Sigmoid colon (tissue), 7 donors: ENCODE data around the gene GPM6B. TPM values are rescaled to one million over a fixed set of nuclear protein-coding genes. Genes with fewer than 3 reads are reported as not detected.

ENCODE experiments used
- DNase-seq: peaks from one replicate; pipeline ENCODE4 v3.0.0-alpha.2; 2019
- H3K27ac ChIP-seq, 4 donors: fragments of 200-600 bp; sonication (generic); one replicate each; pipeline ENCODE4 v1.5.1; 2016 to 2019; ENCODE audit warnings: mild to moderate bottlenecking in 1 of 4
- H3K27me3 ChIP-seq, 3 donors: fragments of 200-600 bp; sonication (generic); one replicate each; pipeline ENCODE4 v1.5.1; 2019; ENCODE audit warnings: mild to moderate bottlenecking in 1 of 3
- H3K36me3 ChIP-seq, 4 donors: fragments of 200-600 bp; sonication (generic); one replicate each; pipeline ENCODE4 v1.5.1; 2016 to 2019
- H3K4me1 ChIP-seq, 4 donors: fragments of 200-600 bp; sonication (generic); one replicate each; pipeline ENCODE4 v1.5.1; 2017 to 2019
- H3K4me3 ChIP-seq, 4 donors: fragments of 200-600 bp; sonication (generic); one replicate each; pipeline ENCODE4 v1.5.1; 2017 to 2019; ENCODE audit warnings: mild to moderate bottlenecking in 2 of 4, moderate library complexity in 1 of 4
- H3K9me3 ChIP-seq, 4 donors: fragments of 200-600 bp in 3 of 4; sonication (generic) in 3 of 4; one replicate each; pipeline versions ENCODE4 v1.5.1 to v1.6.1; 2013 to 2019
- CTCF ChIP-seq, 4 experiments: fragments of 450-650 bp in 3 of 4; fragments of 200-600 bp in 1 of 4; IDR thresholded peaks; one replicate each; pipeline ENCODE4 v1.5.1; 2016 to 2019; ENCODE audit warnings: antibody characterized with exemption in 4 of 4, mild to moderate bottlenecking in 3 of 4, moderate library complexity in 2 of 4
- EP300 ChIP-seq, 4 donors: sonication (generic); formaldehyde crosslinking; IDR thresholded peaks; one replicate each; pipeline ENCODE4 v1.6.1; 2017; ENCODE audit warnings: antibody characterized with exemption in 4 of 4
- POLR2A ChIP-seq, 2 donors: fragments of 450-650 bp; IDR thresholded peaks; one replicate each; pipeline ENCODE4 v1.6.1; 2016; ENCODE audit warnings: antibody characterized with exemption in 2 of 2, mild to moderate bottlenecking in 2 of 2, moderate library complexity in 2 of 2
- POLR2AphosphoS5 ChIP-seq, 4 donors: sonication (generic); formaldehyde crosslinking; IDR thresholded peaks; one replicate each; pipeline ENCODE4 v1.6.1; 2017; ENCODE audit warnings: antibody characterized with exemption in 4 of 4
- WGBS, 2 donors: extraction: QIAGEN DNeasy Blood & Tissue Kit; methylation state at CpG; one replicate each; pipeline ENCODE4 v1.1.7; 2013; 5-methylcytosine and 5-hydroxymethylcytosine counted together
- intact Hi-C: fragments of 100-400 bp; cut with DNase I; formaldehyde crosslinking; loops from one replicate; pipeline ENCODE4 v1.15.1; 2023
- polyA plus RNA-seq, 3 donors: library from polyadenylated mRNA; stranded (reverse); fragments of 200-250 nt; gene quantifications; one replicate each; pipeline ENCODE4 v1.2.3, GENCODE V29; 2013
- total RNA-seq, 4 donors: library from RNA; depleted of rRNA; stranded (reverse); fragments of >200 nt; gene quantifications; one replicate each; pipeline ENCODE4 v1.1.0, GENCODE V29; 2016
- donor health status: healthy with polysubstance abuse.
- donor health status: Bipolar disorder and iron deficiency.
- donor health status: healthy.

GPM6B gene
- total RNA-seq: 10 to 100 TPM; 24.0 to 40.3 (median 27.4) TPM
- polyA plus RNA-seq: 1 to 10 TPM in 2 of 3 donors, under 1 TPM in 1; 0.46 to 4.5 (median 1.8) TPM

- DNase-seq: peak; percentile 63
- intact Hi-C loops: no loop called here
- Histone ChIP-seq H3K36me3 (no peaks in the 10 kb centered on the region), H3K4me3 (peak within 1 kb of the TSS in 1 of 4 donors; percentile 9), H3K4me1 (no peaks in the 10 kb centered on the region), H3K27me3 (no peaks in the 10 kb centered on the region), H3K27ac (no peak within 1 kb of the TSS), H3K9me3 (no peaks in the 10 kb centered on the region)
- TF ChIP-seq POLR2AphosphoS5 (IDR thresholded peaks at IDR 0.05) (peak in 1 of 4 donors; percentile 12), POLR2A (IDR thresholded peaks at IDR 0.05) (no peak)
- WGBS, 2 donors: 46 to 50% methylated on average over 19 of the region's 19 CpGs
These were observed at the start of gene GPM6B for GRCh38 chrX:13816643-13817627. Gene GPM6B (minus strand): TSS chrX:13817093. CDS start chrX:13816904, 189 bp downstream.

- WGBS, 2 donors: 77% methylated on average over 7 of the region's 7 CpGs
- Histone ChIP-seq H3K27me3 (no peaks in the 10 kb centered on the region), H3K4me1 (no peaks in the 10 kb centered on the region), H3K4me3 (no peak overlapping the region), H3K9me3 (no peaks in the 10 kb centered on the region), H3K36me3 (no peaks in the 10 kb centered on the region), H3K27ac (no peak overlapping the region)
- intact Hi-C loops: no loop called here
- no peak for TF ChIP-seq CTCF (IDR thresholded peaks at IDR 0.05)
- no peak for TF ChIP-seq POLR2AphosphoS5 (IDR thresholded peaks at IDR 0.05)
- no peak for TF ChIP-seq POLR2A (IDR thresholded peaks at IDR 0.05)
- no peak for TF ChIP-seq EP300 (IDR thresholded peaks at IDR 0.05)
- no peak for DNase-seq
These were observed 47.4 kb upstream of the GPM6B start for GRCh38 chrX:13864264-13864663.

GRCh38 chrX:13863324-13863723 is 46.4 kb upstream of the GPM6B start:
- intact Hi-C loops: no loop called here
- Histone ChIP-seq H3K36me3 (no peaks in the 10 kb centered on the region), H3K4me1 (no peaks in the 10 kb centered on the region), H3K9me3 (no peaks in the 10 kb centered on the region), H3K4me3 (no peak overlapping the region), H3K27me3 (no peaks in the 10 kb centered on the region), H3K27ac (no peak overlapping the region)
- WGBS, 2 donors: 64 to 76% methylated on average over 3 of the region's 3 CpGs
- DNase-seq: no peak
- no peak for TF ChIP-seq POLR2A (IDR thresholded peaks at IDR 0.05)
- no peak for TF ChIP-seq POLR2AphosphoS5 (IDR thresholded peaks at IDR 0.05)
- TF ChIP-seq CTCF (IDR thresholded peaks at IDR 0.05): no peak
- no peak for TF ChIP-seq EP300 (IDR thresholded peaks at IDR 0.05)

GRCh38 chrX:13859724-13860123 is 42.8 kb upstream of the GPM6B start:
- DNase-seq: no peak
- no peaks in the 10 kb centered on the region for H3K27me3 ChIP-seq
- H3K36me3 ChIP-seq: no peaks in the 10 kb centered on the region
- intact Hi-C loops: no loop called here
- H3K27ac ChIP-seq: no peak overlapping the region
- no peak overlapping the region for H3K4me3 ChIP-seq
- no peaks in the 10 kb centered on the region for H3K4me1 ChIP-seq
- TF ChIP-seq CTCF (IDR thresholded peaks at IDR 0.05) (no peak), EP300 (IDR thresholded peaks at IDR 0.05) (no peak), POLR2A (IDR thresholded peaks at IDR 0.05) (no peak), POLR2AphosphoS5 (IDR thresholded peaks at IDR 0.05) (no peak)
- no peaks in the 10 kb centered on the region for H3K9me3 ChIP-seq
- 62 to 88% methylated on average over 1 of the region's 1 CpG for WGBS, 2 donors

GRCh38 chrX:13857804-13858203 is 40.9 kb upstream of the GPM6B start:
- WGBS, 2 donors: 89 to 93% methylated on average over 2 of the region's 2 CpGs
- Histone ChIP-seq H3K4me1 (no peaks in the 10 kb centered on the region), H3K27ac (no peak overlapping the region), H3K9me3 (no peaks in the 10 kb centered on the region), H3K36me3 (no peaks in the 10 kb centered on the region), H3K27me3 (no peaks in the 10 kb centered on the region), H3K4me3 (no peak overlapping the region)
- TF ChIP-seq POLR2AphosphoS5 (IDR thresholded peaks at IDR 0.05) (no peak), POLR2A (IDR thresholded peaks at IDR 0.05) (no peak), EP300 (IDR thresholded peaks at IDR 0.05) (no peak), CTCF (IDR thresholded peaks at IDR 0.05) (no peak)
- intact Hi-C loops: no loop called here
- DNase-seq: no peak
